H7 (cell line): ENCODE measurements around the gene HS3ST4. TPM values are rescaled to one million over a fixed set of nuclear protein-coding genes. Genes with fewer than 3 reads are reported as not detected.

Experiments
- DNase-seq: peaks from one replicate; pipeline ENCODE4 v3.0.0; 2012
- H3K27me3 ChIP-seq: 2 replicates; pipeline ENCODE4 v1.6.0; 2011; ENCODE audit warnings: mild to moderate bottlenecking, low read length; ENCODE audit not compliant: control insufficient read depth, insufficient read depth
- H3K36me3 ChIP-seq: replicated peaks from 2 replicates; pipeline ENCODE4 v1.5.1; 2011; ENCODE audit warnings: low read length; ENCODE audit not compliant: control insufficient read depth, insufficient read depth
- H3K4me3 ChIP-seq: 2 replicates; pipeline ENCODE4 v1.5.1; 2011; ENCODE audit warnings: low read depth, mild to moderate bottlenecking, control low read depth, low read length, moderate library complexity; ENCODE audit not compliant: insufficient read depth
- total RNA-seq: library from RNA; depleted of rRNA; stranded (reverse); fragments of >200 nt; shearing (Covaris generic); gene quantifications from 2 replicates; pipeline ENCODE4 v1.2.3, GENCODE V29; 2014

Gene HS3ST4
- total RNA-seq, 1 experiment from 2014 or later, result 1.9 TPM

DNA sequence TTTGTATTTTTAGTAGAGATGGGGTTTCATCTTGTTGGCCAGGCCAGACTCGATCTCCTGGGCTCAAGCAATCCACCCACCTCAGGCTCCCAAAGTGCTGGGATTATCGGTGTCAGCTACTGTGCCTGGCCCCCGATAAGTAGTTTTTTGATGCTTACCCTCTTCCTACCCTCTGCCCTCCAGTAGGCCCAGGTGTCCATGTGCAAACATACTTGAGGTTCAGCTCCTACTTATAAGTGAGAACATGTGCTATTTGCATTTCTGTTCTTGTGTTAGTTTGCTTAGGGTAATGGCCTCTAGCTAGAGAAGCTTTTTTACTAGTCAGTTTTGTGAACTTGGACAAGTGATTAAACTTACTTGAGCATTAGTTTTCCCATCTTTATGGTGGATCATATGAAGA lies 136.8 kb downstream of the HS3ST4 start:
- no peak for DNase-seq
- no peaks in the 10 kb centered on the region for H3K27me3 ChIP-seq
- H3K4me3 ChIP-seq, result no peak overlapping the region
- H3K36me3 ChIP-seq, result no peaks in the 10 kb centered on the region

DNA sequence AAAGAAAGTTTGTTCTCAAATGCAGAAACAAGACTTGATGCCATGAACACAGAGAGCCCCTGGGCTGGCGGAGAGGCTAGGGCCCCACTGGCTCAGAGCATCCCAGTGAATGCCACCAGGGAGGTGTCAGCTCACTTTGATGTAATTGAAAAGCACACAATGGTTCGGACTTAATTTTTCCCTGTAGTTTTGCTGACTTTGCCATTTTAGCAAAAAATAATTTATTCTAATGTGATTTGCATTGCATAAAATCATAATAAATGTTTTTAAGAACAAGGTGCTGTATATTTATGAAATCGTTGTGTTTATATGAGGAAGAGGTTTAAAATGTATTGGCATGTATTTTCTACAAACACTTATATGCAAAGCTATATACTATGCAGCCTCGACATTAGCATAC lies 140.5 kb downstream of the HS3ST4 start:
- no peak for DNase-seq
- Histone ChIP-seq H3K36me3 (no peaks in the 10 kb centered on the region), H3K4me3 (no peak overlapping the region), H3K27me3 (no peaks in the 10 kb centered on the region)

DNA sequence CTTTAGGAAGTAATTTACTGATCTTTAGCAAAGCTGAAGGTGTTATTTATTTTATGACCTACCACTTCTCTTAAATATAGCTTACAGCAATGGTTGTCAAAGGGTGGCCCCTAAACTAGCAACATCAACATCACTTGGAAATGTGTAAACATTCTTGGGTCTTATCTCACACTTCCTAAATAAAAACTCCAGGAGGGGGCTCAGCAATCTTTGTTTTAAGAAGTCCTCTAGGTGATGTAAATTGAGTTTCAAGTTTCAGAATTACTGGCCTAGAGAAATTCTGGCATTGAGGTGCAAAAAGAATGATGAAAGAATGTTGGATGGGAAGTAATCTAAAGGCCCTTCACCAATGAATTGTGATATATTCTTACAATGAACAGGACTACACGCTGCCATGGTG lies 142.3 kb downstream of the HS3ST4 start:
- no peaks in the 10 kb centered on the region for H3K36me3 ChIP-seq
- no peaks in the 10 kb centered on the region for H3K27me3 ChIP-seq
- no peak for DNase-seq

DNA sequence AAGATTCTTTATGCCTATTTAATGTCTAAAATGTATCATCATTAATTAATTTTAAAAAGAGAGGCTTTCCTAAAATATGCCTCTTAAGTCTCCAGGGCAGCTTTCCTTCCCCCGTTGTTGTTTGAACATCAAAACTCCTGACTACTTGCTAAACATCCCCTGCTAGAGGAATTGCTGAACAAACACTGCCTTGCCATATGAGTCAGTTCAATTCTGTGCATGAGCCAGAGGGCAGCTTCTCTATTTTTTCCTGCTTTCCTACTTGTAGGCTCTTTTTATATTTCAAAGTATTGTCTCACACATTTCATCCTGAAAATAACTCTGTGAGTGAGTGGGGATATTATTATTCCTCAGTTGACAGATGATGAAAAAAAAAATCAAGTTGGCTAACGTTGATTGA lies 143.4 kb downstream of the HS3ST4 start:
- no peaks in the 10 kb centered on the region for H3K36me3 ChIP-seq
- DNase-seq, result no peak
- H3K27me3 ChIP-seq, result no peaks in the 10 kb centered on the region
- no peak overlapping the region for H3K4me3 ChIP-seq

More for the DNA sequence above, 142.3 kb downstream of the HS3ST4 start:
- no peak overlapping the region for H3K4me3 ChIP-seq

DNA sequence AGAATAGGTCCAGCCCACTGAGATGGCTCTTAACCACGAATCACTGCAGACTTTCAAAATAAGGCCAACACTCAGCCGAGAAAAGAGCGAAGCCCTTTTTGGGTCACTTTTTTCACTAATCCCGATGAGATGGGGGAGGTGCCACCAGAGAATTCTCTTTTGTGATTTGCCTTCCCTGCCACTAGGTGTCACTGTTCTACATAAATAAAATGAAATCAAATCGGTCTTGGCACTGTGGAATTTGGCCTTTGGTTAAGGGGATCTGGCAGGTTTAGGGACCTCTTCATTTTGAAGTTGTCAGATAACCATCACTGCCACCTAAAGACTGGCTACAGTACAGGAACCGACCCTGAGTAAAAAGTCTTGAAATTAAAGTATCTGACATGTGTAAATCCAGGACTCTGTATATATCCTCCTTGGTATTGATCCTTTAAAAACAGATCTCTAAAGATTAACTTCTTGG lies 147.0 kb downstream of the HS3ST4 start:
- Histone ChIP-seq H3K36me3 (no peaks in the 10 kb centered on the region), H3K4me3 (no peak overlapping the region), H3K27me3 (no peaks in the 10 kb centered on the region)
- DNase-seq, result peak; percentile 55

DNA sequence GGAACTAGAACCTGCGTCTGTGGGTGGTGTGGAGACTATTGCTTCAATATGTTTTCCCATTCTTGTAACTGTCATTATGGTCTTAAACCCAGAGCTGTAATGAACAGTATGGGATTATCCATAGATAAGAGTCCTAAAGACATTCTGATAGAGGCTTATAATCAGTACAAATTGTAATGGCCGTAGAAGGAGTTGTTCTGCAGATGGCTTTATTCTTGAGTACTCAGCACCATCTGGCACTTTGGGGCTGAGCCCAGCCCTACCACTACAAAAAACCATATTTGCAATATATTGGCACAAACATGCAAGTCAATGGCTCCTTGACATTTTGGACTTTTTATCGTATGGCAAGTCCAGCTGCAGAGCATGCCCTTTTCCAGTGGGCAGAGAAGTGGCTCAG lies 150.0 kb downstream of the HS3ST4 start:
- no peaks in the 10 kb centered on the region for H3K36me3 ChIP-seq
- H3K4me3 ChIP-seq, result no peak overlapping the region
- DNase-seq, result no peak
- no peaks in the 10 kb centered on the region for H3K27me3 ChIP-seq

DNA sequence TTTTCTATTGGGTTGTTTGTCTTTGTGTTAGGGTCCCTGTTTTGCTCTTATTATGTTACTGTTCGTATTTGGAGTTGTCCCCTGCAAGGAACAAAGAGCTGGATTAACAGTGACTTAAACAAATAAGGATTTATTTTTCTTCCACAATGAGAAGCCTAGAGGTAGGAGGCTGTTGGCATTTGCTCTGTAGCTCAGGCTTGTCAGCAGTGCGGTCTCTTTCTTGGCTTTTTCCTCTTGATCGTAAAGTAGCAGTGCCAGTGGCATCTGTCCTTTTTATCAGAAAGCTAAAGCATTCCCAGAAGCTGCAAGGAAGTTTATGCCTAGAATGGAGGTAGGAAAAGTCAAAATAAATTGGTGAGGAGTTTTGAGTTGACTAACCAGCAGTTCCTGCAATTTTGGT lies 154.1 kb downstream of the HS3ST4 start:
- DNase-seq, result no peak
- Histone ChIP-seq H3K4me3 (no peak overlapping the region), H3K27me3 (no peaks in the 10 kb centered on the region), H3K36me3 (no peaks in the 10 kb centered on the region)

DNA sequence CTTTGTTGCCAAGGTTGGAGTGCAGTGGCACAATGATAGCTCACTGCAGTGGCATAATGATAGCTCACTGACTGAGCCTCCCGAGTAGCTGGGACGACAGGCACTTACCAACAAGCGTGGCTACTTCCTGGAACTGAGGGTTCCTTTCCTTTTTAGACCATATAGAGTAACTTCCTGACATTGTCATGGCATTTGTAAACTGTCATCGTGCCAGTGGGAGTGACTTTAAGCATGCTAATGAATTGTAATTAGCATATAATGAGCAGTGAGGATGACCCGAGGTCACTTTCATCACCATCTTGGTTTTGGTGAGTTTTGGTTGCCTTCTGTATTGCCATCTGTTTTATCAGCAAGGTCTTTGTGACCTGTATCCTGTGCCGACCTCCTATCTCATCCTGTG lies 162.4 kb downstream of the HS3ST4 start:
- Histone ChIP-seq H3K27me3 (no peaks in the 10 kb centered on the region), H3K4me3 (no peak overlapping the region), H3K36me3 (no peaks in the 10 kb centered on the region)
- no peak for DNase-seq

DNA sequence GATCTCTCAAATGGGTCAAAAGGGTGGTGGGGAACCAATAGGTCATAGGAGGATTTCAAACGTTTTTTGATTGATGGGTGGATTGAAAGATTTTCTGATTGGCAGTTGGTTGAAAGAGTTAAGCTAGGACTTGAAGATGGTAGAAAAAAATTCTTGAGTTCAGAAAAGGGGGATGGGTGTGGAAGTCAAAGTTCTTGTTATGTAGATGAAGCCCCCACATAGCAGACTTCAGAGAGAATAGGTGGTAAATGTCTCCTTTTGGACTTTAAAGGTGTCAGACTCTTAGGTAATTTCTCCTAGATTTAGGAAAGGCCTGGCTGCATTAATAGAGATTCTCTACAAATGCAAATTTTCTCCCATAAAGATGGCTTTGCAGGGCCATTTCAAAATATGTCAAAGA lies 163.3 kb downstream of the HS3ST4 start:
- Histone ChIP-seq H3K36me3 (no peaks in the 10 kb centered on the region), H3K4me3 (no peak overlapping the region), H3K27me3 (no peaks in the 10 kb centered on the region)
- DNase-seq, result no peak

DNA sequence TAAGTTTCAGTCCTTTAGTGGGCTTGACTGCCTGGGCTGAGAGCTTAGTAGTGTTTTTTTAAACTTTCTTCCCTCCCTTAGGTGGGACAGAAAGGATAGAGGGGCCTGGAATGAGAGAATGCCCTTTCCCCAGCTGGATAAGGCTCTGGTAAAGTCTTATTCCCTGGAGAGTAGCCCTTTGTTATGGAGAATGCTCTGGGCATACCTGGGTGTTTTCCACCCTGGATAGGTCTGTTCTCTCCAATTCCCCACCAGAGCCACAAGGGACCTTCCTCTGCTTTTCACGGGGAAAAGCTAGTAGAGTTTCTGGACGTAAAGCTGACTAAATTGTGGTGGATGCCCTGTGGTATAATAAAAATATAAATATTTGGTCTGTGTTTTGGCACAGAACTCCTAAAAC lies 164.1 kb downstream of the HS3ST4 start:
- DNase-seq, result peak; percentile 55
- Histone ChIP-seq H3K36me3 (no peaks in the 10 kb centered on the region), H3K27me3 (no peaks in the 10 kb centered on the region), H3K4me3 (no peak overlapping the region)

DNA sequence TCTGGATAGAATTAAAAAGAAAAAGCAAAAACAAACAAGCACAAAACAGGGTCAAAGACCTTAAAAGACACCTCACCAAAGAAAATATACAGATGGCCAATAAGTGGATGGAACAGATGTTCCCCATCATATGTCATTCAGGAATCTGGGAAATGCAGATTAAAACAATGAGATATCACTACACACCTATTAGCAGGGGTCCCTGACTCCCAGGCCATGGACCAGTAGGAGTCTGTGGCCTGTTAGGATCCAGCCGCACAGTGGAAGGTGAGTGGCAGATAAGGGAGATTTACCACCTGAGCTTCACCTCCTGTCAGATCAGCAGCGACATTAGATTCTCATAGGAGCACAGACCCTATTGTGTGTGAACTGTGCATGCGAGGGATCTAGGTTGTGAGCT lies 167.9 kb downstream of the HS3ST4 start:
- Histone ChIP-seq H3K4me3 (no peak overlapping the region), H3K36me3 (no peaks in the 10 kb centered on the region), H3K27me3 (no peaks in the 10 kb centered on the region)
- DNase-seq, result no peak

DNA sequence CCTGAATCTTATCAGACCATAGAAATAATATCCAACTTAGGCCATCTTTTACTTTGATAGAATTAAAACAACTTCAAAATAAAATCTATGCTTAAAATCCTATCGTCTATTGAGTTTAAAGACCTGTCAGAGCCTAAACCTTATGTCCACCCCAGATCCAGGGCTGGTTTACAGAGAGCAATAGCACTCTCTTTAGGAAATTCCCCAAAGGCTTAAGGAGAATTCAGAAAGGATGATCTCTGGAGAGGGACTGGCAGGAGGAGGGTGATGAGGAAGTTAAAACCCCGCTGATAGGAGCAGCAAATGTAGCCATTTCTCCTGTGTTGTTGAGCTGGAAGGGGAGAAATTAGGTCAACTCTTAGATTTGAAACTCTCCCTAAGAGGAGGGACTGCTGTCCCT lies 175.3 kb downstream of the HS3ST4 start:
- Histone ChIP-seq H3K4me3 (no peak overlapping the region), H3K27me3 (no peaks in the 10 kb centered on the region), H3K36me3 (no peaks in the 10 kb centered on the region)
- DNase-seq, result no peak

DNA sequence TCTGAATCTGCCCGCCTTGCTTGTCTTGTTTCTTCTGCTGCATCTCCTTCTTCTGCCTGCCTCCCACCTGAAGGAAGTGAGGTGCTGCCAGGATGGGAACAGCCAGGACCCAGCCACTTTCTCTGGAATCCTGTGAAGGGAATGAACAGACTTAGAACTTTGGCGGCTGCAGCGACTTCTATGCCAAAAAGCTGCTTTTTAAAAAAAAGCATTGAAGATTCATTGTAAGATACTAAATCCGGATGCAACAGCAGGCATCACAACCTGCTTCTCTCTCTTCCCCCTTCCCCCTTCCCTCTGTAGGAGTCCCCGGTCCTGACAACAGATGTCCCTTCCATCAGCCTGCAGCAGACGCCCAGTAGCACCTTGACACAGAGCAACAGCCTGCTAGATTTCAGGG lies 176.3 kb downstream of the HS3ST4 start:
- Histone ChIP-seq H3K36me3 (no peaks in the 10 kb centered on the region), H3K4me3 (no peak overlapping the region), H3K27me3 (no peaks in the 10 kb centered on the region)
- no peak for DNase-seq

DNA sequence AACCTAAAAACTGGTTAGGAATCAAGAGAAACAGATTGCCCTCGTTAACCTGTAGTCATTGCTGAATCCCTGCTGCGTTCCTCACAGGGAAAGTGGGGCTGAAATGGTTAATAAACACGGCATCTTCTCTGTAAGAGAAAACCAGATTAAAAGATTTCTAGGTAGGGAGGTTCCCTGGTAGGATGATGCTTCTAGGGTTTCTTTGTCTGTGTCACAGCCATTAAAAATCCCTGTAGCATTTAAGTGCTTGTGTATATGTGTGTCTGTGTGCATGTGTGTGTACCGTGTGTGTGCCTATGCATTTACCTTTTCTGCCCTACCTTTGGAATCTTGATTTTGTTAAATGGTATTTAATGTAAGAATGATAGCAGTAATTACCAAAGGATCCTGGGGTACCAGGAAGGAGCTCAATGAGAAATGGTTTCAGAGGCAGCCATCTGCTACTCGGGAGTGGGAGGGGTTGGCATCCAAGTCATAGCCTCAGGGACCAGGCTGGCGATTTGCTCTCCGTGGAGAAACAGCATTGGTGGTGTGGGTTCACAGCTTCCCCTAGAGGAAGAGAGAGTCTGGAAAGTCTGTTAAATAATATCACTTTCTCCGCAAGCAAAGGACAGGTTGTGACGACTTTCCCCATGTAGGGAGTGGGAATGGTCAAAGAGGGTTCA lies 177.1 kb downstream of the HS3ST4 start:
- Histone ChIP-seq H3K36me3 (no peaks in the 10 kb centered on the region), H3K4me3 (no peak overlapping the region), H3K27me3 (no peaks in the 10 kb centered on the region)
- no peak for DNase-seq

DNA sequence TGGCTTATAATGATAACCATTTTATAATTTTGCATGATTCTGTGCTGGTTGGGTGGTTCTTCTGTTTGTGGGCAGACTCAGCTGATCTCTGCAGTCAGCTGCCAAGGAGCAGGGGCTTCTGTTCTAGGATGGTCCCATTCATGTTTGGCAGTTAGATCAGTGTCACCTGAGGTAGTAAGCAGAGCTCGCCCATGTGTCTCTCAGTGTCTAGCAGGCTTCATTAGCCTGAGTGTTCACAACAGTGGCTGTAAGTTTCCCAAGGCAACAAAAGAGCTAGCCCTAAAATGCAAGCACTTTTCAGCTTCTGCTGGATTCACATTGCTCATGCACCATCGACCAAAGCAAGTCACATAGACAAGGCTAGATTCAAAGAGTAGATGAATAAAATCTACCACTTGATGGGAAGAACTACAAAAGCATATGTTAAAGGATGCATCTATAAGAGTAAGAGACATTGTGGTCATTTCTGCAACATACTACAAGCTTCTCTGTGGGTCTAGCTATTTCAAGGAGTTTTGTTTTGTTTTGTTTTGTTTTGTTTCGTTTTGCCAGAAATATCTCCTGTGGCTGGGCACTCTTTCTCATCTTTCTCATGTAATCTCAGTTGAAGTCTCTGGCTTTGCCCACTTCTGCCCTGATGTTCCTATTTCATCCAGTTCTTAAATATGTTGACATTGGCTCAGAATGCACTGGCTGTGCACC lies 180.8 kb downstream of the HS3ST4 start:
- H3K36me3 ChIP-seq, result no peaks in the 10 kb centered on the region
- H3K27me3 ChIP-seq, result no peaks in the 10 kb centered on the region
- no peak overlapping the region for H3K4me3 ChIP-seq
- DNase-seq, result no peak
